ENCODE measurements around the gene SLMAP.

The SLMAP gene

GRCh38 chr3:57752307-57752706 lies 3.8 kb upstream of the SLMAP start:
- DNase-seq: no peak

- DNase-seq: no peak
These were observed 3.1 kb upstream of the SLMAP start for GRCh38 chr3:57753016-57753415.

GRCh38 chr3:57755368-57755675 lies 787 bp upstream of the SLMAP start:
- DNase-seq: no peak

GRCh38 chr3:57756528-57757401 lies 656 bp downstream of the SLMAP start:
- peak; percentile 15 to 24 for DNase-seq

GRCh38 chr3:57757642-57758297 lies 1.7 kb downstream of the SLMAP start:
- no peak for DNase-seq

GRCh38 chr3:57758686-57759085 lies 2.6 kb downstream of the SLMAP start:
- no peak for DNase-seq

- no peak for DNase-seq
These were observed 8.7 kb downstream of the SLMAP start for GRCh38 chr3:57764794-57765193.

- DNase-seq: no peak
These were observed 12.5 kb downstream of the SLMAP start for GRCh38 chr3:57768595-57768994.

- no peak for DNase-seq
These were observed 14.1 kb downstream of the SLMAP start for GRCh38 chr3:57770009-57770827.

- no peak for DNase-seq
These were observed 16.1 kb downstream of the SLMAP start for GRCh38 chr3:57772251-57772650.

- DNase-seq: no peak
These were observed 21.7 kb downstream of the SLMAP start for GRCh38 chr3:57777774-57778173.

- no peak for DNase-seq
These were observed 22.4 kb downstream of the SLMAP start for GRCh38 chr3:57778494-57778893.

- no peak for DNase-seq
These were observed 23.6 kb downstream of the SLMAP start for GRCh38 chr3:57779666-57780065.

- DNase-seq: no peak
These were observed 27.3 kb downstream of the SLMAP start for GRCh38 chr3:57783186-57784088.

- no peak for DNase-seq
These were observed 28.1 kb downstream of the SLMAP start for GRCh38 chr3:57784089-57784735.

- DNase-seq: no peak
These were observed 29.3 kb downstream of the SLMAP start for GRCh38 chr3:57785446-57785845.

- DNase-seq: no peak
These were observed 31.9 kb downstream of the SLMAP start for GRCh38 chr3:57787867-57788623.

GRCh38 chr3:57788624-57789018 lies 32.5 kb downstream of the SLMAP start:
- DNase-seq: no peak

GRCh38 chr3:57791245-57791644 lies 35.1 kb downstream of the SLMAP start:
- DNase-seq: no peak

GRCh38 chr3:57792198-57792597 lies 36.1 kb downstream of the SLMAP start:
- no peak for DNase-seq

GRCh38 chr3:57793737-57794187 lies 37.7 kb downstream of the SLMAP start:
- no peak for DNase-seq
